Mucosa of rectum (tissue), 2 donors: ENCODE data around the gene NCDN.

Experiments used
- H3K27ac ChIP-seq, 2 donors: one replicate each; pipeline ENCODE4 v1.7.0; 2013; ENCODE audit warnings: inconsistent platforms in 2 of 2, low read depth in 2 of 2, low read length in 2 of 2
- H3K27me3 ChIP-seq, 2 donors: one replicate each; pipeline ENCODE4 v1.7.0; 2013; ENCODE audit warnings: low read length in 2 of 2; ENCODE audit not compliant: control insufficient read depth in 2 of 2, insufficient read depth in 2 of 2
- H3K36me3 ChIP-seq, 2 donors: one replicate each; pipeline ENCODE4 v1.7.0; 2013; ENCODE audit warnings: low read length in 2 of 2; ENCODE audit not compliant: control insufficient read depth in 2 of 2, insufficient read depth in 2 of 2
- H3K4me1 ChIP-seq, 2 donors: one replicate each; pipeline ENCODE4 v1.7.0; 2013; ENCODE audit warnings: low read length in 2 of 2, mild to moderate bottlenecking in 1 of 2; ENCODE audit not compliant: control insufficient read depth in 2 of 2, insufficient read depth in 2 of 2
- H3K4me3 ChIP-seq, 2 donors: one replicate each; pipeline ENCODE4 v1.7.0; 2013; ENCODE audit warnings: low read length in 2 of 2
- H3K9ac ChIP-seq, 2 donors: one replicate each; pipeline ENCODE4 v1.7.0; 2013; ENCODE audit warnings: low read length in 2 of 2, low read depth in 1 of 2, mild to moderate bottlenecking in 1 of 2
- H3K9me3 ChIP-seq, 2 donors: one replicate each; pipeline ENCODE4 v1.7.0; 2013; ENCODE audit warnings: low read length in 2 of 2; ENCODE audit not compliant: control insufficient read depth in 2 of 2
- donor health status: healthy.
- donor health status: Normal muscosa, but diverticular disease.

The NCDN gene

DNA sequence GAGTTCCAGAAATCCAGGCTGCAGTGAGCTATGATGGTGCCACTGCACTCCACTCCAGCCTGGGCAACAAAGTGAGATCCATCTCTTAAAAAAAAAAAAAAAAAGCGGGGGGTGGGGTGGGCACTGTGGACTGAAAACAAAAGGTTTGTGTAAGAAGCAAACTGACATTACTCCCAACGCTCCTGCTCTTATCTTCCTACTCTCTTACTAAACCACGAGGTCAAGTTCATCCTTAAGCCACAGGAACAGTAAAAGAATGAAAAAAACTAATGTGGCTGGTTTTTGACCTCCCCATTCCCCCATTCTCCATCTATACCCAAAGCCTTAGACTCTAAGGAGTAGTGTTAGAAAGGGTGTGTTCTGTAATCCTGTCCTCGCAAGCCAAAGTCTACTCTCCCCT, 46.3 kb downstream of the NCDN start:
- H3K9ac ChIP-seq: no peak overlapping the region
- H3K9me3 ChIP-seq: no peaks in the 10 kb centered on the region
- H3K27me3 ChIP-seq: no peaks in the 10 kb centered on the region
- no peak overlapping the region for H3K4me3 ChIP-seq
- H3K4me1 ChIP-seq: no peaks in the 10 kb centered on the region
- no peak overlapping the region for H3K27ac ChIP-seq
- H3K36me3 ChIP-seq: peaks cover 28 to 50% of the 10 kb centered on the region in 2 donors

DNA sequence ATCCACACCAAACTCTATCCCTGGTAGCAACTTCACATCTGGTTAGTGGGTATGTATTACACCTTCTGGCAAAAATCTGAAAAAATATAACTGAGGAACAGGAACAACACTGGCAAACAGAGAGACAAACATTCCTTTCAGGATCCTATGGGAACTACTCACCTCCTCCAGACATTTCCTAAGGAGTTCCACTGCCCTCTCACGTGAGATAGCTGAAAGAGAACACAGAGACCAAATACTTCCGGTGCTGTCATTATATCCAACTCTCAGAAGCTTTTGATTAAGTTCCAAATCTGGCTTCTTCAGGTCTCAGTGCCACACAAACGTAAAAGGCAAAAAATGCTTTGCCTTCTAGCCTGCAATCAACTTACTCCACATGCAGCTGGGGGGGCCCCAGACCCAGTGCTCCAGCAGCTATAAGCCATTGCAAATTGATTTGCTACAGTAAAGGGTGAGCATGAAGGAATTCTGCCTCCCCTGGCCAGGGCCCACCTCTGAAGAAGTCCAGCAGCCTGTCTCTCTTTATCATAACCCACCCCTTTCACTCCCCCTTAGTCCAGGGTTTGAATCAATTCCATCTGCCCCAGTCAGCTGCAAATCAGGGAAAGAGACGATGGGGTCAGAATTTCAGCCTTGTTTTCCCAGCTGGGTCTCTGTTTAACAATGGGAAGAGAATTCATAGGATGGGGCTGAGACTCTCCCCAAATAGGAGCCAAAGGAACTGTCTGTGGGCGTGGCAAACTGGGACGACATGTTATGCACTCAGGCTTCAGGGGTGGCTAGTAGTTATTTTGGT, 47.7 kb downstream of the NCDN start:
- Histone ChIP-seq H3K9me3 (no peaks in the 10 kb centered on the region), H3K27me3 (no peaks in the 10 kb centered on the region), H3K27ac (no peak overlapping the region), H3K9ac (no peak overlapping the region), H3K4me1 (no peaks in the 10 kb centered on the region), H3K4me3 (no peak overlapping the region), H3K36me3 (peaks cover 33 to 52% of the 10 kb centered on the region in 2 donors)

DNA sequence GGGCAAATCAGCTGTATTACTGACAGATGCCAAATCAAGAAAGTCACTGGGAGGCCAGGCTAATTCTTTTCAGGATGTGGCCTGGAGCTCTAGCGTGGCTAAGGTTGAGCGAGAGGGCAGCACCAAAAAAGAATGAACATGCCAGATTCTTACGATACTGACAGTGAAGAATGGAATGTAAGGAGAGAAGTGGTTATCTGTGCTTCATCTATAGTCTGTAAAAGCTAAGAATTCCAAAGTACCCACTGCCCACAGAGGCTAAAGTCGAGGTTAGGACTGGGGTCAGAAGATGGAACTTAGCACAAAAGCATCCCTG, 48.2 kb downstream of the NCDN start:
- no peaks in the 10 kb centered on the region for H3K4me1 ChIP-seq
- H3K36me3 ChIP-seq: peaks cover 33 to 48% of the 10 kb centered on the region in 2 donors
- H3K9me3 ChIP-seq: no peaks in the 10 kb centered on the region
- H3K27me3 ChIP-seq: no peaks in the 10 kb centered on the region
- H3K27ac ChIP-seq: no peak overlapping the region
- no peak overlapping the region for H3K4me3 ChIP-seq
- H3K9ac ChIP-seq: no peak overlapping the region

DNA sequence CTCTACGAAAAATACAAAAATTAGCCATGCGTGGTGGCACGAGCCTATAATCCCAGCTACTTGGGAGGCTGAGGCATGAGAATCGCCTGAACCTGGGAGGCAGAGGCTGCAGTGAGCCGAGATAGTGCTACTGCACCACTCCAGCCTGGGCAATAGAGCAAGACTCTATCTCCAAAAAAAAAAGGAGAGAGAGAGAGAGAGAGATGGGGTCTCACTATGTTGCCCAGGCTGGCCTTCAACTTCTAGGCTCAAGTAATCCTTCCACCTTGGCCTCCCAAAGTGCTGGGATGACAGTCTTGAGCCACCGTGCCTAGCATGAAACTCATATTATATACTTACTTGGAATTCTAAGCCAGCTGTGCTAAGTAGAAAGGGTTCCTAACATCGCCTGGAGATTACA, 54.1 kb downstream of the NCDN start:
- H3K27ac ChIP-seq: no peak overlapping the region
- no peaks in the 10 kb centered on the region for H3K4me1 ChIP-seq
- no peaks in the 10 kb centered on the region for H3K27me3 ChIP-seq
- no peak overlapping the region for H3K9ac ChIP-seq
- H3K36me3 ChIP-seq: peaks cover 26 to 28% of the 10 kb centered on the region in 2 donors
- H3K4me3 ChIP-seq: no peak overlapping the region
- H3K9me3 ChIP-seq: no peaks in the 10 kb centered on the region

DNA sequence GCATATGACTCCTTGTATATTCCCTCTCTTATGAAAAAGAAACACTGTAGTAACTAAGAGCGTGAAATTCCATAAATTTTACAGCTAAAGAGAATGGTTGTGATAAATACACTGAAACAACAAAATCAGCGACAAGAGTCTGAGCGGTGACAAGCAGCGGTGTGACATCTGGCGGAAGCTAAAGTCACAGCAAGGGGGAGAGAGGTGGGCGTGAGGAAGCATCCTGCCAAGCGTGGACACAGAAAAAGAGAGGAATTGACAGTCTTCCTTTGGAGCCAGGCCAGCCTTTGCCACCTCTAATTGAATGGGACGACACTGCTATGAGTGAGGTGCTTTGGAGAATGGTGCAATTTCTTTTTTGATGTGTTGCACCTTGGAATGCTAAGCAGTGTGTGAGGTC, 57.8 kb downstream of the NCDN start:
- H3K27ac ChIP-seq: no peak overlapping the region
- H3K4me3 ChIP-seq: no peak overlapping the region
- no peaks in the 10 kb centered on the region for H3K4me1 ChIP-seq
- peaks cover 20 to 22% of the 10 kb centered on the region in 2 donors for H3K36me3 ChIP-seq
- no peaks in the 10 kb centered on the region for H3K9me3 ChIP-seq
- H3K27me3 ChIP-seq: no peaks in the 10 kb centered on the region
- no peak overlapping the region for H3K9ac ChIP-seq
